ENCODE data around the gene DNAL1. TPM values are rescaled to one million over a fixed set of nuclear protein-coding genes. Genes with fewer than 3 reads are reported as not detected.

Gene DNAL1
- total and polyA plus RNA-seq, 10 of the 15 experiments (the other 5 are each of a cell fraction or from before 2014, with no cell fraction given): 2.4 to 18.2 (median 7.4) TPM

DNA sequence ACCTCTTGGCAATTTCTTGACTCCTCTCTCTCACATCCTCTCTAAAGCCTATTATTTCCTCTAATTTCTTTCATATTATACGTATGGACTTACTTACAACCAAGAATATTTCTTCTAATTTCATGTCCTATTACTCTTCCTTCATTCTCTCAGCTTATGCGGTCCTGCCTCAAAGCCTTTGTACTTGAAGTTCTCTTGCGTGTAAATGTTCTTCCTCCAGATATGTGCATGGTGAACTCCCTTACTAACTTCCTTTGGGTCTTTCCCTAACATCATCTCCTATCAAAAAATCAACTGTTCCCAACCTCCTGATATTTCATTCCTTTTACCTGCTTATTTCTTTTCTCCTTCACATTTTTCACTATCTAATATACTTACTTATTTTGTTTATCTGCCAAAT is 23.1 kb downstream of the DNAL1 start:
- Histone ChIP-seq H3K27me3 (replicated peaks in 1 of 2; ENCODE audit: control insufficient read depth in 2 of 2, insufficient read depth in 2 of 2, low read length in 1 of 2) (no peaks in the 10 kb centered on the region), H3K79me2 (ENCODE audit: control insufficient read depth, insufficient read depth, low read length) (no peaks in the 10 kb centered on the region), H3K36me3 (ENCODE audit: control insufficient read depth in 2 of 2, insufficient read depth in 2 of 2, low read length in 1 of 2) (no peaks in the 10 kb centered on the region), H3K4me3 (no peak overlapping the region), H4K20me1 (ENCODE audit: control insufficient read depth, insufficient read depth) (no peaks in the 10 kb centered on the region), H3K9me3 (replicated peaks; ENCODE audit: control insufficient read depth, insufficient read depth, low read length) (no peaks in the 10 kb centered on the region), H2AFZ (ENCODE audit: control insufficient read depth, low read depth, low read length) (no peak overlapping the region), H3K4me1 (ENCODE audit: control insufficient read depth, insufficient read depth, low read length) (no peaks in the 10 kb centered on the region; the same call in 1 of the 2 replicates), H3K27ac (ENCODE audit: control insufficient read depth, insufficient read depth) (no peak overlapping the region), H3K9ac (ENCODE audit: control insufficient read depth, insufficient read depth, low read length) (no peak overlapping the region), H3K4me2 (ENCODE audit: control insufficient read depth, insufficient read depth) (no peak overlapping the region)
- 91% methylated on average over 3 of the region's 3 CpGs for WGBS (ENCODE audit: insufficient coverage, insufficient replicate concordance, low lambda C conversion rate, missing lambda C conversion rate)
- TF ChIP-seq POLR2AphosphoS5 (IDR thresholded peaks at IDR 0.05; ENCODE audit: low read length) (no peak), ZNF274 (IDR thresholded peaks at IDR 0.05; ENCODE audit: insufficient read depth, insufficient read length) (no peak), PRDM15 (CRISPR knock-in tag; IDR thresholded peaks at IDR 0.05) (no peak), ETV6 (conservative IDR thresholded peaks at IDR 0.05 in 1 of 2, IDR thresholded peaks at IDR 0.05 in 1 of 2; ENCODE audit: borderline replicate concordance in 1 of 2, low read depth in 1 of 2) (no peak), TCF12 (IDR thresholded peaks at IDR 0.05; ENCODE audit: low read depth, low read length) (no peak), PAX5 (IDR thresholded peaks at IDR 0.05; ENCODE audit: borderline replicate concordance, low read depth, low read length) (no peak), NRF1 (conservative IDR thresholded peaks at IDR 0.05; ENCODE audit: low read depth, low read length) (no peak)
- TF ChIP-seq, protein P1, sequence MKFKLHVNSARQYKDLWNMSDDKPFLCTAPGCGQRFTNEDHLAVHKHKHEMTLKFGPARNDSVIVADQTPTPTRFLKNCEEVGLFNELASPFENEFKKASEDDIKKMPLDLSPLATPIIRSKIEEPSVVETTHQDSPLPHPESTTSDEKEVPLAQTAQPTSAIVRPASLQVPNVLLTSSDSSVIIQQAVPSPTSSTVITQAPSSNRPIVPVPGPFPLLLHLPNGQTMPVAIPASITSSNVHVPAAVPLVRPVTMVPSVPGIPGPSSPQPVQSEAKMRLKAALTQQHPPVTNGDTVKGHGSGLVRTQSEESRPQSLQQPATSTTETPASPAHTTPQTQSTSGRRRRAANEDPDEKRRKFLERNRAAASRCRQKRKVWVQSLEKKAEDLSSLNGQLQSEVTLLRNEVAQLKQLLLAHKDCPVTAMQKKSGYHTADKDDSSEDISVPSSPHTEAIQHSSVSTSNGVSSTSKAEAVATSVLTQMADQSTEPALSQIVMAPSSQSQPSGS (IDR thresholded peaks at IDR 0.05; ENCODE audit: low read length): no peak
- BruUV-seq (replicated peaks): no TSS peak
- RAD21 ChIA-PET (ENCODE audit: unreplicated experiment): no interaction called here
- ATAC-seq (no peak), FAIRE-seq (no peak), DNase-seq (ENCODE audit: low read depth, low spot score) (no peak)
- intact Hi-C loops (cut with micrococcal nuclease; ENCODE audit: unreplicated experiment): no loop called here
- CTCF ChIA-PET: interaction anchor here (1.1 to 1.3 kb wide), 2 partner anchors 66 to 159 kb away, joined by 3 to 4 read pairs; no protein-coding TSS in a partner anchor
- SMC1A ChIA-PET (ENCODE audit: uncharacterized antibody, unreplicated experiment): interaction anchor here (0.7 kb wide), 1 partner anchor 10 kb away, joined by 3 read pairs; no protein-coding TSS in a partner anchor
- in situ Hi-C loops (cut with MboI): no loop called here
- POLR2A ChIA-PET: no interaction called here

All from GM12878 (cell line).